HG03097 (cell line): ENCODE data around the gene CD247.

Source experiments
- ATAC-seq: cut with Tn5 transposase; IDR thresholded peaks from one replicate; pipeline ENCODE4 v1.9.1; 2021; ENCODE audit not compliant: unreplicated experiment, low FRiP score

The CD247 gene

GRCh38 chr1:167489571-167490340 is 28.6 kb downstream of the CD247 start:
- no peak for ATAC-seq

DNA sequence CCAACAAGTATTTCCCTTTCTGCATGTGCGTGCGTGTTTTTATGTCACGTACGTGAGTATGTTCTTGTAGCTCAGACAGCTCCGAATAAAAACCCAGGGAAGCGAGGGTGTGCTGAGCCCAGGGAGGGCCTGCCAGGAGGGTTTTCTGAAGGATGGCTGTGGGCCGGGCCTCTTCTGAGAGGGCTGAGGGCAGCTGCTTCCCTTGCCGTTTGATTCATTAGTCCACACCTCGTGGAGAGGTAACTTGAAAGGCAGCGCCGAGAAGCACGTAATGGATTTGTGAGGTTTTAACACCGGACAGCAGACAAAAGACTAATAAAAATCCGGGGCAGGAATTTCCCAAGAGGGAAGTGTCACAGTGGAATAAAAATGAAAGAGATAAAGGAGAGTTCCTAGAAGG is 29.5 kb downstream of the CD247 start:
- no peak for ATAC-seq

DNA sequence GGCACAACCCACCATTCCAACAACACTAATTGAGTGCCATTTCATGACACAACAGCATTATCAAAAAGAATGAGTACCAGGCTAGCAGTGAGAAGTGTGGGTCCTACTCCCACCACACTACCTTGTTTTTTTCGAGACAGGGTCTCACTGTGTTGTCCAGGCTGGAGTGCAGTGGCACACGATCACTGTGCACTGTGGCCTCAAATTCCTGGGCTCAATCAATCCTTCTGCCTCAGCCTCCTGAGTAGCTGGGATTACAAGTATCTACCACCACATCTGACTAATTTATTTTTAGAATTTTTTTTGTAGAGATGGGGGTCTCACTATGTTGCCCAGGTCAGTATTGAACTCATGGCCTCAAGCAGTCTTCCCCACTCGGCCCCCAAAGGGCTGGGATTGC is 30.7 kb downstream of the CD247 start:
- ATAC-seq = no peak

DNA sequence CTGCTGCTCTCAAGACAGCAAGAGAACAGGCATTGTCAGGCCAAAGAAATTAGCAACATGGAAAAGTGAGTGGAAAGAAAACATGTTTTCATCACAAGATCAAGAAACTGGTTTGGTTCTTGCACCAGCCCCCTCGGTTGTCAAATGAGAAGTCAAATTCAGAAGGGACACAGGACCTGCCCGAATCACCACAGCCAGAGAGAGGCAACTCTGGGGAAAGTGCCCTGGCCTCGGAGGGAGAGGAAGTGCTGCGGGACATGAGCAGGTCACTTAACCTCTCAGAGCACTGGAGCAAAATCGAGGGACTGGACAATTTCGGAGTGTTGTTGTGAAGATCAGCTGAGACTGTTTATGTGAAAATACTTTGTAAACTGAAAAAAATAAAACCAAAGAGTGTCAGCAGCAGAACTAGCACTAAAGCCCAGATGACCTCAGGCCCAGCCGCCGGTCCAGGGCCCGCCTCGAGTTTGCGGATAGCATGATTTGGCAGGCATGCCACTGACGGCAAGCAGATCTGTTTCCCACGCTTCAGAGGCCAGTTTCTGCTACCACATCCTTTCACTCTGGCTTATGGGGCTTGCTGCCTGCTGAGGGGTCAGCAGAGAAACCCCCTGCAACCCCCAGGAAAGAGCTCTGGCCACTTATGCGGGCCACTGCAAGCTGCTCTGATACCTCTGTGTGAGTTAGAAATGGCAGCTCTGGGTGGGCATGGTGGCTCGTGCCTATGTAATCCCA is 32.1 kb downstream of the CD247 start:
- no peak for ATAC-seq

GRCh38 chr1:167484726-167485502 is 33.4 kb downstream of the CD247 start:
- no peak for ATAC-seq

DNA sequence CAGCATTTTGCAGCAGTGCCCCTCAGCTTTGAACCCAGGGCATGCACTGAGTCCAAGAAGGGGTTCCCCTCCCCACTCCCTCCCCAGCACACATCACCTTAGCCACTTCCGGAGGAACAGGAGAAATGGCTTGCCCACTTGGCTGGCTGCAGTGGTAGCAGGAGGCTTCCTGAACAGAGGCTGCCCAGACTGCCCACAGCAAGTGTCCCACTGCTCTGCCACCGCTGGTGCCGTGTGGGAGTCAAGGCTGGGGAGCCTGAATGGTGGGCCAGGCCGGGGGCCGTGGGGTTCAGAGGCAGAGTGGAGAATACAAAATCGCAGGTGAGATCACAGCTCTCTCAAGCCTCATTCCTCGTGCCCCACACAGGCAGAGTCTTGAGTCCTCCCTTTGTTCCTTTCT is 34.5 kb downstream of the CD247 start:
- ATAC-seq = no peak

- no peak for ATAC-seq
Observed at GRCh38 chr1:167482184-167482583, 36.1 kb downstream of the CD247 start.

DNA sequence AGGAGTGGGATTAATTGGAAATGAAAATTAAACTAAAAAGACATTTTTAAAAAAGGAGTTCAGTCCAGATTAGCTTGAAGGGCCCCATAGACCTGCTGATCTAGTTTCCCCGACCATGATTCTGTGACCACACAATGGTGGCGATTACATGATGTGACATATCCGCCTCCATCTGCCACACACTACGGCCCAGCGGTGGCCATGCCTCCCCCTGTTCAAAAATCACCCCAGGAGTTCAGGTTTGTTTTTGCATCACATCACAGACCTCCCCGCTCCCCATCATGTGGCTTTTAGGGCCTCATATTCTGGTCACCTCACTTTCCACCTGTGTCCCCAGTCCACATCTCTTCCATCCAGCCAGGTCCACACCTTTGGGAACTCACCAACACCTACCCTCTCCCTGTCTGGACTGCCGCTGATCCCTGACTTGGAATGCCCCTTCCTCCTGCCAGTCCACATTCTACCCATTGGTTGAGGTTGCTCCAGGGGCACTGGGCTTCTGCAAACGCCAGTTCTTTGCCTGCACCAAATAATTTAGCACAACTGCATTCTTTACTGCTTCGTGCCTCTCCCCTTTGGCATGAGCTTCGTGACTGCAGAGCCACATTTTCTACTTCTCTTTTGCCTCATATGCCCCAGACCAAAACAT is 38.9 kb downstream of the CD247 start:
- ATAC-seq = no peak

DNA sequence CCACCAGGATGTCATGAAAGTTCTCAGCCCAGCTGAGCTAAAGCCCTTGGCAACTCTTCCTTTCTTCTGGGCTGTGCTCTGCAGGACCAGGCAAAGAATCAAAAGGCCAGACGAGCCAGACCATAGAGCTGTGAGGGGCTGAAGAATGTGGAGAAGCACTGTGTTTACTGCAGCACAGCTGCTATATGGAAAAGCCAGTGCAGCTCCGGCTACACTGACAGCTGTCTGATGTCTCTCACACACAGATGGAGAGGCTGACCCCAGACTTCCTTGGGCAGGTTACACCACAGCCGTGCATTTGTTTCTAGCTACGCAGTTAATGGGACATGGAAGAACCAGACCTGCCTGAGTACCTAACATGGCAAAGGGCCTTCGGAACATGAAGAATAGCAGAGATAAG is 40.3 kb downstream of the CD247 start:
- ATAC-seq = no peak

GRCh38 chr1:167476061-167476460 is 42.3 kb downstream of the CD247 start:
- ATAC-seq = no peak

DNA sequence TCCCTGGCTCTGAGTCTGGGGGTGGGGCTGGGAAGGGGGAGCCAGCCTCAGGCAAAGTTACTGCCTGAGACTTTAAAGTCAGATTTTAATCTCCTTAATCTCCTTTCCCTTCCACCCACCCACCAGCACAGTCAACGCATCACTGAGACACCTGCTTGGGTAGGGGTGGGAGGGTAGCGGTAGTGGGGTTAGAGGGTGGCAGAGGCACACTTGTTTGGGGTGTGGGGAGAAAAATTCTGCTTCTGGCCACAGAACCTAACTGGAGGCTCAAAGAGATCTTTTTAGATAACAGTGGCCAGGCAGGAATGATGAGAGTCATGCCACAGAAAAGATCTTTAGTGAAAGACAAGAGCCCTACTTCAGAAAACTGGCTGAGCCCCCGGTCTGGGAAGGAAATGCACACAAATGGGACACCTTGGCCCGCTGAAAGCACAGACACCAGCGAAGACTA is 44.1 kb downstream of the CD247 start:
- no peak for ATAC-seq

GRCh38 chr1:167473761-167474160 is 44.6 kb downstream of the CD247 start:
- ATAC-seq = no peak

DNA sequence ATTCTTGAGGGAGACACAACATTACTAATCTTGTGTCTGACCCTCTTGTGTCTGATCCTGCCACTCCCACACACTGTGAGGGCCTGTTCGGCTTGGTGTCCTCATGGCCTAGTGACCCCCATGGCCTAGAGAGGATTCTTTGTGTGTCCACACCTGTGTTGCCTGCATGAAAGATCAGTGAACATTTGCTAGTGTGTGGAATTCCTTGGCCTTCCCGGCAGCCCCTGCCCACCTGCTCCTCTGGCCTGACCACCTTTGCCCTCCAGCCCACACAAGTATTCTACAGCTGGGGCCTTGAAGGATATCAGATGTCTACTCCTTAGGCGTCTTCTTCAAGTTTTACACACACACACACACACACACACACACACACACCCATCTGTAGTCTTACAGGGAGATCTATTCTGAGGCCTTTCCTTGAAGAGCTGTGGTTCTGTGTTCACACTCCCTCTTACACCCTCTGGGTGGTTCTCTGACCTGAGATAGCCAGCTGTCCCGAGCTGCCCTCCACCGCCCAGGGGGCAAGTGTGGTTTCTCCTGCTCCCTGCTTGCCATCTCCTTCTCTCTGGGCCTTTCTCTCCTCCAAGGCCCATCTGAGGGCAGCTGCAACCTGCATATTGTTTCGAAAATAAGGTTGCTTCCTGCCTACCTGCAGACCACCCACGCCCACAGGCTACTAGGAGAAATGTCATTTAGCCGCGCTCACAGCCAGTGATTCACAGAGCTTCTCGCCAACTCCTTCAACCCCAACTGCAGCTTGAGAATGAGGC is 45.4 kb downstream of the CD247 start:
- no peak for ATAC-seq

GRCh38 chr1:167471568-167471967 is 46.8 kb downstream of the CD247 start:
- ATAC-seq = no peak

- ATAC-seq = no peak
Observed at GRCh38 chr1:167469280-167469965, 48.9 kb downstream of the CD247 start.

DNA sequence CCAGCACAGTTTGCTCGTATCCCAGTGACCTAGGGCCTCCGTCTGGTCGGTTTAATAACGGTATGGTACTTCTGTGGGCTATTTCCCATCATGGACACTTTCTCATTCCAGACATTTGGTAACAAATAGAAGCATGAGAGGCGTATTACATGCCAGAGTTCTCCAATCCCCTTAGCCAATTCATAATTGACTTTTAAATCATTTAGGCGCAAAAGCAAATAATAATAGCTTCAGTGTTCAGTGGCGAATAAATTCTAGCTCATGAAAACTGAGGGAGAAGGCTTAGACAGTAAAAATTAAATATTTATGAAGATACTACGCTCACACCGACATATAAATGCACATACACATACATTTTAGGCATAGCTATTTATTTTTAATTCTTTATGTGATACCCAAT is 50.6 kb downstream of the CD247 start:
- ATAC-seq = no peak

DNA sequence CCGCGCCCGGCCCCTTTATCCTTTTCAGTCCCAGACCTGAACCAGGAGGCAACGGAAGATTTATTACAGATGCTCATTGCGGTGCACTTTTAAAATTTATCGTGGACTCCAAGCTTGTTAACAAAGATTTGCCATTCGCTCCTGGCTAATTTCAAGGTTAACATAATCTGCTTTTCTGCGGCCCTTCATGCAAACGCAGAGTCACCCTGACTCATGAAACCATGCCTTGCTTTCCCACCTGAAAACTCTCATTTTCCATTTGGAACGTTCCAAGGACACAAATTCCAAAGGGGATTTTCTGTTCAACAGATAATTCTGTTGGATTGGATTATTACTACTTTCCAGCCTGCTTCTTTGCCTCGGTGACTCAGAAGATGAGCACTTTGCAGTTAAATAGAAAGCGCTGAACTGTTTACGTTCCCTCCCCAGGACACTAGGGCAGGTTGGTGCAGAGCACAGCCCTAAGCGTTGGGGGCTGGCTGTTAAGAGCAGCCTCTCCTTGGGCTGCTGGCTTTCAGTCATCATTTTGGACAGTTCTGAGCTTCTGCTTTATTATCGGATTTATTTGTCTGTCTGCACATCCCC is 51.1 kb downstream of the CD247 start:
- no peak for ATAC-seq

DNA sequence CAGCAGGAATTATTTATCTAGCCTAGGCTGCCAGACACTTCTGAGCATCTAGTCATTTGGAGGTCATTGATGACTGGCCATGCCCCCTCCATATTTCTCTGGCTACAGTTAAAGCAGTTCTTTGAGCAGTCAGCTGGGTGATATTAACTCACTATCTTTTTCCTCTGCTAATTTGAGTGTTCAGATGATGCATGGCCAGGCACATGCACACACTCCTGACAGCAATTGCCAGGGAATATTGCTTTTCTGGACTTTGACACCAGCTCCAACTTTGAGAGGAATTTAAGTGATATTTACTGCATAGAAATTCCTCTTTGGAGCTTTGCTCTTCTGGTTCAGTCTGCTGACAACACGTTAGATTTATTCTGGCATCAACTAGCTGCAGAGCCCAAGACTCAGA is 52.6 kb downstream of the CD247 start:
- ATAC-seq = no peak

DNA sequence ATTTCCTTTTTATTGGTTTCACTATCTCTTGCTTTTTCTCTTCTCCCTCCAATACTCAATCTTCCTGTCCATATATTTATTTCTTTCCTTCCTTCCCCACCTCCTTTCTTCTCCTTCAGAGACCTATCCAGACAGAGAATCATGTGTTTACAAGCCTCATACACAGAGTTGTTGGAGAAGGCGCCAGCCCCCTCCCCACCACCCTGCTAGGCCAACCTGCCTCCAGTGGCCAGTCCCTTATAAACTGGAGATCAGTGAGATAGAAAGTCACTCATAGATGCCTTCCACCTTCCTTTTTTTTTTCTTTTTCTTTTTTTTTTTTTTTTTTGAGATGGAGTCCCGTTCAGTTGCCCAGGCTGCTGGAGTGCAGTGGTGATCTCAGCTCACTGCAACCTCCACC is 53.3 kb downstream of the CD247 start:
- no peak for ATAC-seq
